Choroid plexus epithelial cell (primary cell): ENCODE data around the gene KRT72.

ENCODE experiments used
- DNase-seq: peaks from one replicate; pipeline ENCODE4 v3.0.0-alpha.2; 2010; ENCODE audit warnings: low read depth
- H3K4me3 ChIP-seq: 2 replicates; pipeline ENCODE4 v1.5.1; 2011; ENCODE audit warnings: low read depth, mild to moderate bottlenecking, control low read depth, low read length, moderate library complexity
- CTCF ChIP-seq: conservative IDR thresholded peaks from 2 replicates; pipeline ENCODE4 v1.5.1; 2011; ENCODE audit warnings: low read depth, mild to moderate bottlenecking, control low read depth, inconsistent platforms, low read length, moderate library complexity

KRT72 gene

GRCh38 chr12:52540531-52540930, 60.7 kb downstream of the KRT72 start:
- DNase-seq, result no peak
- no peak overlapping the region for H3K4me3 ChIP-seq
- TF ChIP-seq CTCF, result no peak

GRCh38 chr12:52539821-52540173, 61.5 kb downstream of the KRT72 start:
- no peak for TF ChIP-seq CTCF
- H3K4me3 ChIP-seq, result no peak overlapping the region
- no peak for DNase-seq

GRCh38 chr12:52539083-52539820, 62.0 kb downstream of the KRT72 start:
- no peak for TF ChIP-seq CTCF
- peak; percentile 11 for DNase-seq
- H3K4me3 ChIP-seq, result no peak overlapping the region

- no peak for TF ChIP-seq CTCF
- H3K4me3 ChIP-seq, result no peak overlapping the region
- no peak for DNase-seq
Observed at GRCh38 chr12:52537101-52537500, 64.2 kb downstream of the KRT72 start.
